GM18868 (cell line): Measurements from ENCODE around the gene TAMM41.
"Not testable (repeated sequence)": the region's sequence is repeated elsewhere in the genome, so short reads cannot be mapped to it uniquely, and the experiment has no call there.

Experiments
- ATAC-seq: cut with Tn5 transposase; IDR thresholded peaks from one replicate; pipeline ENCODE4 v1.9.1; 2021; ENCODE audit warnings: mild to moderate bottlenecking, moderate library complexity; ENCODE audit not compliant: unreplicated experiment

TAMM41 gene

DNA sequence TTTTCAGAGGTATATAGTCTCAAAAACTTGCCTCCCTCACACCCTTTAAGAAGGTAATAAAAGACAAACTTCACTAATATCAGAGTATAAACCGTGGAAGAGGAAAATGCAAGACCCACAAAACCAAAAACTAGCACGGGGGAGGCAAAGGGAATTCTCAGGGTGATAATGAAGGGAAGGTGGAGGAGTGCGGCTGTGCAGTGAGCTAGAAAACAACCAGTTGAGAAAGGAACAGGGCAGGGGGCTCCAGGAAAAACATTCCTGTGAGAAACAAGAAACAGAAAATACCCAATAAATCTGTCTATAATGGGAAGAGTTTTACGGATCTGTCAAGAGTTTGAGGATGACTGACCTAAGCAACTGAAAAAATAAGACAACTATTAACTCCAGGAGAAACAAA is 31.6 kb downstream of the TAMM41 start:
- ATAC-seq = no peak

DNA sequence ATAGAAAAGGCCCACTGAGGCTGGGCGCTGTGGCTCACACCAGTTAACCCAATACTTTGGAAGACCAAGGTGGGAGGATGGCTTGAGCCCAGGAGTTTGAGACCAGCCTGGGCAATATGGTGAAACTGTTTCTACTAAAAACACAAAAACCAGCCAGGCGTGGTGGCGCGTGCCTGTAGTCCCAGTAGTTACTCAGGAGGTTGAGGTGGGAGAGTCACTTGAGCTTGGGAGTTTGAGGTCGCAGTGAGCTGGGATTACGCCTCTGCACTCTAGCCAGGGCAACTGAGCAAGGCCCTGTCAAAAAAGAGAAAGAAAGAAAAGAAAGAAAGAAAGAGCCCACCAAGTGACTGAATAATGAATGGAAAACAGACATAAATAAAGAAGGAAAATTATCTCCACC is 32.0 kb downstream of the TAMM41 start:
- no peak for ATAC-seq

- no peak for ATAC-seq
Measured at GRCh38 chr3:11810276-11810675, 36.4 kb downstream of the TAMM41 start.

- no peak for ATAC-seq
Measured at GRCh38 chr3:11808231-11808630, 38.5 kb downstream of the TAMM41 start.

DNA sequence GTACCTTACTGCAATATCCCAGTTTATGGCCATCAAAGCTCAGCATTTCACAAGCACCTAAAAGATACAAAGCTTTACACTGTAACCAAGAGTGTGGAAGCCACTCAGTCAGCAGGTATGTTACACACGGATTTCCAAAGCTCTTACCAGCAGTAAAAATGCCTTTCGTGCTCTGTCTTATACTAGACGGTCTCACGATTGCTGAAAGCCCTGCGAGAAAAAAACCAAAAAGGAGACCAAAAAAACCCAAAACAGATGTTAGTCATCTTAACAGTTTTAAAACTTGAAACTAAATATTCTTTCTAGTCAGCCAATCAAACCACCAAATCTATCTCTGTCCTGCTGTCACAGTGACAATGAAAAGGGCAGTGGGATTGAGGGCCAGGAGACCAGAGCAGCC is 39.0 kb downstream of the TAMM41 start:
- no peak for ATAC-seq

DNA sequence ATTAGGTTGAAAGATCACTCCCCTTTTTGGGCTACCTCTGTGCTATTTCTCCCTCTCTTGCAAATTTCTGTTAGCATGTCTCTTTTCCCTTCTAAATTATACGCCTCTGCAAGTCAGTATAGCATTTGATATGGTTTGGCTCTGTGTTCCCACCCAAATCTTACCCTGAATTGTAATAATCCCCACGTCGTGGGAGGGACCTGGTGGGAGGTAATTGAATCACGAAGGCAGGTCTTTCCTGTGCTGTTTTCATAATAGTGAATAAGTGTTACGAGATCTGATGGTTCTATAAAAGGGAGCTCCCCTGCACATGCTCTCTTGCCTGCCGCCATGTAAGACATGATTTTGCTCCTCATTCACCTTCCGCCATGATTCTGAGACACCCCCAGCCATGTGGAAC is 41.0 kb downstream of the TAMM41 start:
- no peak for ATAC-seq

DNA sequence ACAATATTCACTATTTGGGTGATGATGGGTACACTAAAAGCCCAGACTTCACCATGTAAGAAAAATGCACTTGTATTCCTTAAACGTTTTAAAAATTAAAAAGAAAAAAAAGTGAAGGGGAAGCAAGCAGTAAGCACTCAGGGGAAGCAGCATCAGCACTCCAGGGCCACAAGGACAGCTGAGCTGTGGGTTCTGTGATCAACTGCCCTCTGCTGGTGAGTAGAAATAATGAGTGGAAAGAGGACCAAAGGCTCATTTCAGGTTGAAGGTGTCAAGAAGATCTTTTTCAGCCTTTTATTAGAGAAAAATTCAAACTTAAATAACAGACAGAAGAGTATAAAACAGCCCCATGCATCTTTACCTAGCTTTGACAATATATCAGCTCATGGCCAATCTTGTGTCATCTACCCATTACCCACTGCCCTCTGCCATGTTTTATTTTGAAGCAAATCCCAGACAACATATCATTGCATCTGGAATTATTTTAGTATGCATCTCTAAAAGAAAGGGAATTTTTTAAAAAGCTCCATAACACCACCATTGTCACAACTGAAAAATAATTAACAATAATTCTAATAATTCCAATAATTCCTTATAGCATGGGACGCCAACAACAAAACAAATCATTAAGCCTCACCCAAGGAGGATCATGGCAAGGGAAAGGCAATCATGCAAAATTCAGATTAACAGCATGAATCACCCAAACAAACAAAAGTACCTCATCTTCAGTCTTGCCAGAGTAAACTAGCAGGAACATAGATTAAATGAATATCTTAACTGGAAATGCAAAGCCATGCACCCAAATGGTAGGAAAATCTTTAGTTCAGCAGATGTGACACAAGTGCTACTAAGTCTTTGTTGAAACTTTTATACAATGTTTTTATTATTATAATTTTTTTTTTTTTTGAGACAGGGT is 42.5 kb downstream of the TAMM41 start:
- peak; percentile 77 for ATAC-seq

GRCh38 chr3:11799791-11800190 is 46.9 kb downstream of the TAMM41 start:
- ATAC-seq = no peak

DNA sequence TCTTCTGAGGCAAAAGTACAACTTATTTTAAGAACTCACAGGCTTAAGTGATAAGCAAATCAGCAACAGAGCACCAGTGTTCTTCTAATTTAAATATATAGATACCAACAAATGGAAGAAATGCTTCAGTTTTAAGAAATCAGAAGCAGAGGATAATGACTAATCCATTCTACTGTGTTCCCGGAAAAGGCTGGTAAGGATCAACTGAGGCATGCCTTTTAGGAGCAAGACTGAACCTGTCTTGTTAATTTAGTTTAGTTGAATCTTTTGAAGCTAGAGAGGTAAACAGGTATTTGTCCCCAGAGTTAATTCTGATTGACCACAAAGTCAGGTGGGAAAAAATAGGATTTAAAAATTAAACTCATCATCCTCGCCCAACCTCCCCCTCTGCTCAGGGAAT is 51.8 kb downstream of the TAMM41 start:
- ATAC-seq = no peak

- ATAC-seq = no peak
Measured at GRCh38 chr3:11791339-11792200, 55.1 kb downstream of the TAMM41 start.

- no peak for ATAC-seq
Measured at GRCh38 chr3:11789412-11789811, 57.3 kb downstream of the TAMM41 start.

DNA sequence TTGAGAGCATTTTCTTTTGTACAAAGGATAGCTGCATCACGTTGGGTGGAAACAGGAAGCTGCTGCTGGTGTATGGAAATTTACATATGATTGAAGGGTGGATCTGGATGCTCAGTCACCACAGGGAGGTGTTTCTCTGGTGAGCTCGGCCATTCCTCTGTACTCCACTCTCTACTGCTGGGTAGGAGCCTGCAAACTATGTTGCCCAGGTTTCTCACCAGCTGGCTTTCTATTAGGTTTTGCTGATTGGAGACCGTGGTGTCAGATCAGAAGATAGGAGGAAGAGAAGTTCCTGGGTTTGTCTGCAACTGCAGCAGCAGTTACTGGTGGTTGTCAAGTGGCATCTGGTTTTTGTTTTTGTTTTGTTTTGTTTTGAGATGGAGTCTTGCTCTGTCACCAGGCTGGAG is 61.7 kb downstream of the TAMM41 start:
- no peak for ATAC-seq

DNA sequence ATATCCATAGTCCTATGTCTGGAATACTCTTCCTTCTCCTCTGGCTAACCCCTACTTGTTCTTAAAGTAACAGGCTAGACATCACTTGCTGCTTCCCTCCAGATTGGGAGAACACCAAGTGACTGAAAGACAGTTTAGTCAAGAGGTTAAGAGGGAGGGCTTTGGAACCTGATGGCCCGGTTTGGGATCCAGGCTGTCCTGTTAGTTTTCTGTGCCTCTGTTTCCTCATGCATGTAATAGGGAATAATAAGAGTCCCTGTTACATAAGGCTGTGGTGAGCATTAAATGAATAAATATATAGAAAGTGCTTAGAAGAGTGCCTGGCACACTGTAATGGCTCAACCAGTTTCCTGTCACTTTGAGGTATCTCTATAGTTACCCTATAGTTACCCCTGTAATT is 66.3 kb downstream of the TAMM41 start:
- no peak for ATAC-seq

- no peak for ATAC-seq
Measured at GRCh38 chr3:11779626-11780025, 67.1 kb downstream of the TAMM41 start.

- no peak for ATAC-seq
Measured at GRCh38 chr3:11778248-11778647, 68.4 kb downstream of the TAMM41 start.

DNA sequence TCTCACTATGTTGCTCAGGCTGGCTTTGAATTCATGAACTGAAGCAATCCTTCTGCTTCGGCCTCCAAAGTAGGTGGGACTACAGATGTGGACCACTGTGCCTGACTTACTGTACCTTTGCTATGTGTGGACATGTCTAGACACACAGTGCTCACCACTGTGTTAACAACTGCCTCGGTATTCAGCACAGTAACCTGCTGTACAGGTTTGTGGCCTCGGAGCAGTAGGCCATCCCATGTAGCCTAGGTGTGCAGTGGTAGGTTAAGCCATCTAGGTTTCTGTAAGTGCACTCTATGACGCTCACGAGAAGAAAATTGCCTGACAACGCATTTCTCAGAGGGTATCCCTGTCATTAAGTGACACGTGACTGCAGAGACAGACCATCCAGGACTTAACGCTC is 70.3 kb downstream of the TAMM41 start:
- ATAC-seq = no peak

- ATAC-seq = no peak
Measured at GRCh38 chr3:11775493-11775892, 71.2 kb downstream of the TAMM41 start.

DNA sequence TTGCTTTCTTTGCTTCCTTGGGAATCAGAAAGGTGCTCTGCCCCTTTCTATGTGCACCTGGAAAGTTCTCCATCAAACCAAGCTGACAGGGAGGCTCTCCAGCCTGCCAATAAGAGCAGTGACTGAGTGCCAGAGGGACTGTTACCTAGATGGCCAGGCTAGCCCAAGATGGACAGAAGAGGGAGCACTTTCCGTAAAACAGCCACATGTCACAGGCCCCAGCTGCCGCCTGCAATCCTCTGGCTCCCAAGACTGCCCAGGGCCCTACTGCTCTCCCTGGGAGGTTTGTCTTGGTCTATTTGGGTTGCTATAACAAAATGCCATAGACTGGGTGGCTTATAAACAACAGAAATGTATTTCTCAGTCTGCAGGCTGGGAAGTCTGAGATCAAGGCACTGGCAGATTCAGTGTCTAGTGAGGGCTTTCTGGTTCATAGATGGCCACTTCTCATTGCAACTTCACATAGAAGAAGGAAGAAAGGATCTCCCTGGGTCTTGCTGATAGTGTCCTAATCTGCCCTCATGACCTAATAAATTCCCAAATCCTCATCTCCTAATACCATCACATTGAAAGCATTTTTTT is 72.3 kb downstream of the TAMM41 start:
- ATAC-seq = no peak

DNA sequence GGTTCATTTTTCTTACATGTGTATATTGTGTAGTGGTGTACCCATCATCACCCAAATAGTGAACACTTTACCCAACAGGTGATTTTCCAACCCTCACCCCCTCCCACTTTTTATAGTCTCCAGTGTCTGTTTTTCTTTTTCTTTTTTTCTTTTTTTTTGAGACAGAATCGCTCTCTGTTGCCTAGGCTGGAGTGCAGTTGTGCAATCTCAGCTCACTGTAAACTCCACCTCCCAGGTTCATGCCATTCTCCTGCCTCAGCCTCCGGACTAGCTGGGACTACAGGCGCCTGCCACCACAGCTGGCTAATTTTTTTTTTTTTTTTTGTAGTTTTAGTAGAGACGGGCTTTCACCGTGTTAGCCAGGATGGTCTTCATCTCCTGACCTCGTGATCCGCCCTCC is 74.8 kb downstream of the TAMM41 start:
- ATAC-seq = not testable (repeated sequence)

- peak; percentile 100 for ATAC-seq
Measured at GRCh38 chr3:11770477-11771391, 76.0 kb downstream of the TAMM41 start.
